WI38 (cell line): ENCODE measurements around the gene MGAT4D.

Experiments used
- H3K4me3 ChIP-seq: 2 replicates; pipeline ENCODE4 v1.5.1; 2011; ENCODE audit warnings: low read depth, mild to moderate bottlenecking, control low read depth, low read length
- TF ChIP-seq, protein P1 (sequence below): IDR thresholded peaks from 2 replicates; pipeline ENCODE4 v1.5.1; 2012; ENCODE audit warnings: low read depth, mild to moderate bottlenecking, control low read depth, low read length

The MGAT4D gene

DNA sequence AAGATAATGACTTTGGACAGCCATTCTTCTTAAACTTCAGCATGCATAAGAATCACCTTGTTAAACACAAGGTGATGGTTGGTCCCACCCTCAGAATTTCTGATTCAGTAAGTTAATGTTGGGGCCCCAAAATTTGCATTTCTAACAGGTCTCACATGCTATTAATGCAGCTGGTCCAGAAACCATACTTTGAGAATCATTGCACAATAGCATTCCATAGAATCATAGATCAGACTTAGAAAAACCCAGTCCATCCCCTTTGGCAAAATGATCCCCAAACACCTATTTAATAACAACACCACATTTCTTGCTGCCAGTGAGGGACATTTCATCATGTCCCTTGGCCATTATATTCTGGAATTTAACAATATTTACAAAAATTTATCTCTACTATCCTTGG lies 6.2 kb upstream of the MGAT4D start:
- TF ChIP-seq, protein P1, sequence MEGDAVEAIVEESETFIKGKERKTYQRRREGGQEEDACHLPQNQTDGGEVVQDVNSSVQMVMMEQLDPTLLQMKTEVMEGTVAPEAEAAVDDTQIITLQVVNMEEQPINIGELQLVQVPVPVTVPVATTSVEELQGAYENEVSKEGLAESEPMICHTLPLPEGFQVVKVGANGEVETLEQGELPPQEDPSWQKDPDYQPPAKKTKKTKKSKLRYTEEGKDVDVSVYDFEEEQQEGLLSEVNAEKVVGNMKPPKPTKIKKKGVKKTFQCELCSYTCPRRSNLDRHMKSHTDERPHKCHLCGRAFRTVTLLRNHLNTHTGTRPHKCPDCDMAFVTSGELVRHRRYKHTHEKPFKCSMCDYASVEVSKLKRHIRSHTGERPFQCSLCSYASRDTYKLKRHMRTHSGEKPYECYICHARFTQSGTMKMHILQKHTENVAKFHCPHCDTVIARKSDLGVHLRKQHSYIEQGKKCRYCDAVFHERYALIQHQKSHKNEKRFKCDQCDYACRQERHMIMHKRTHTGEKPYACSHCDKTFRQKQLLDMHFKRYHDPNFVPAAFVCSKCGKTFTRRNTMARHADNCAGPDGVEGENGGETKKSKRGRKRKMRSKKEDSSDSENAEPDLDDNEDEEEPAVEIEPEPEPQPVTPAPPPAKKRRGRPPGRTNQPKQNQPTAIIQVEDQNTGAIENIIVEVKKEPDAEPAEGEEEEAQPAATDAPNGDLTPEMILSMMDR: no peak
- H3K4me3 ChIP-seq: no peak overlapping the region

DNA sequence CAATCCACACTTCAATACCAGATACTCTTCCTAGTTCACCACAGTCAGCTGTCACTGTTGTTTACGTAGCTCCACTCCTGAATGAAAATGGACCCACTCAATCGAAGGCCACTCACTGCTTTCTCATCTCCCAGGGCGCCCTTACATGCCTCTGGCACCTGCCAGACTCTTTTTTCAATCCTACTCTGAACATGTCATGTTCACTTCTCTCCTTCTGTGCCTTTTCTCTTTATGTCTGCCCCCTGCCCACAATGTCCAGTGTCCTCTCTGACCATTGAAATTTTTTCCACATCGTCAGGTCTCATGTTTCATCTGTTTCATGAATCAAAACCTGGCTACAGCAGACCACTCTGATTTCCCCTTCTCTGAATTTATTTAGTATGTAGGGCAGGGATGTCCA lies 1.3 kb upstream of the MGAT4D start:
- TF ChIP-seq, protein P1: no peak
- no peak overlapping the region for H3K4me3 ChIP-seq

DNA sequence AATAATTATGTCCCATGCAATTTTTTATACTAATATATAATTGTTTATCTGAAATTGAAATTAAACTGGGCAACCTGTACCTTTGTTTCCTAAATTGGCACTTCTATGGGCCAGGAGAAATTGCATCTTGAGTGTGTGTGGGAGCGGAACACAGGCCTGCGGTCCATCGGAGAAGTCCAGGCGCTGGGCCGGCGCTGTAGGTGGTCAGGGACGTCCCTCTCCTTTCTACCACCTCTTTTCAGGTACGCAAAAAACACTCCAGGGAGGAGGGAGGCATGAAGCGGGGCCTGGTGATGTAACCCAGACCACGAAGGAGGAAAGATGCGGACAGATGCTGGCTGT lies 717 bp downstream of the MGAT4D start:
- no peak overlapping the region for H3K4me3 ChIP-seq
- TF ChIP-seq, protein P1: no peak

DNA sequence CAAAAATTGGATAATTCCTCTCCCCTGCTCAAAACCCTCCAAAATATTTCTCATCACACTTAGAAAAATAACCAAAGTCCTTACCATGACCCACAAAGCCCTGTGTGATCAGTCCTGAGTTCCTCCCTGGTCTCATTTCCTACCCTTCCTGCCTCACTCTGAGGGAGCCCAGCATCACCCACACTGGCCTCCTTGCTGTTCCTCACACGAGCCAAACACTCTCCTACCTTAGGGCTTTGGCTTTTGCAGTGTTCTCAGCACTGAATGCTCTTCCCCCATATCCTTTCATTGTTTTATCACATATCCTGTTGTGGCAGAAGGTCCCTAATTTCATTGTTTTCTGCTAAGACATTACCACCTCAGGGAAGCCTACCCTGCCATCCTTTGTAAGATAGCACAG lies 12.2 kb downstream of the MGAT4D start:
- TF ChIP-seq, protein P1: no peak
- H3K4me3 ChIP-seq: no peak overlapping the region

DNA sequence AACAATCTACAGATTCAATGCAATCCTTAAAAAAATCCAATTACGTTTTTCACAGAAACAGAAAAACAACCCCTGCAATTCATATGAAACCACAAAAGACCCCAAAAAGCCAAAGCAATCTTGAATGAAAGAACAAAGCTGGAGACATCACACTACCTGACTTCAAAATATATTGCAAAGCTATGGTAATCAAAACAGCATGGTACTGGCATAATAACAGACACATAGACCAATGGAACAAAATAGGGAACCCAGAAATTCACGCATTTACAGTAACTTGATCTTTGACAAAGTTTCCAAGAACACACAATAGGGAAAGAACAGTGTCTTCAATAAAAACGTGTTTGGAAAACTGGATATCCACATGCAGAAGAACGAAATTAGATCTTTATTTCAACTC lies 14.6 kb downstream of the MGAT4D start:
- TF ChIP-seq, protein P1: no peak
- H3K4me3 ChIP-seq: no peak overlapping the region

DNA sequence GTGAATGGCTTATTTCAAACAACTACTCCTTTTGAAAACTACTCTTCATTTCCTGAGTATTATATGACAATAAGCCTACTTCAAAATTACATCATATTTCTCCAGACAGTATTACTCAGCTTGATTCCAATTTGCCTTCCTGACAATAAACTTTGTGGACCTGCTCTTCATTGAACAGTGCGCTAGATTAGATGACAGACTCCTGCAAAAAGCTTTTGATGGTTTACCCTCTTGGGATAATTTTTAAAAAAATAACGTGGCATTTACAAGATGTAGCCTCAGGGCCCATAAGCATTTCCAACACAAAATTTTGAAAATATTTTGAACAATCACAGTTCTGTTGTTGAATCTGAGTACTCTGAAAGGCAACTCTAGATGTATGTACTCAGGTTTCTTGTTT lies 25.9 kb downstream of the MGAT4D start:
- TF ChIP-seq, protein P1: no peak
- no peak overlapping the region for H3K4me3 ChIP-seq

DNA sequence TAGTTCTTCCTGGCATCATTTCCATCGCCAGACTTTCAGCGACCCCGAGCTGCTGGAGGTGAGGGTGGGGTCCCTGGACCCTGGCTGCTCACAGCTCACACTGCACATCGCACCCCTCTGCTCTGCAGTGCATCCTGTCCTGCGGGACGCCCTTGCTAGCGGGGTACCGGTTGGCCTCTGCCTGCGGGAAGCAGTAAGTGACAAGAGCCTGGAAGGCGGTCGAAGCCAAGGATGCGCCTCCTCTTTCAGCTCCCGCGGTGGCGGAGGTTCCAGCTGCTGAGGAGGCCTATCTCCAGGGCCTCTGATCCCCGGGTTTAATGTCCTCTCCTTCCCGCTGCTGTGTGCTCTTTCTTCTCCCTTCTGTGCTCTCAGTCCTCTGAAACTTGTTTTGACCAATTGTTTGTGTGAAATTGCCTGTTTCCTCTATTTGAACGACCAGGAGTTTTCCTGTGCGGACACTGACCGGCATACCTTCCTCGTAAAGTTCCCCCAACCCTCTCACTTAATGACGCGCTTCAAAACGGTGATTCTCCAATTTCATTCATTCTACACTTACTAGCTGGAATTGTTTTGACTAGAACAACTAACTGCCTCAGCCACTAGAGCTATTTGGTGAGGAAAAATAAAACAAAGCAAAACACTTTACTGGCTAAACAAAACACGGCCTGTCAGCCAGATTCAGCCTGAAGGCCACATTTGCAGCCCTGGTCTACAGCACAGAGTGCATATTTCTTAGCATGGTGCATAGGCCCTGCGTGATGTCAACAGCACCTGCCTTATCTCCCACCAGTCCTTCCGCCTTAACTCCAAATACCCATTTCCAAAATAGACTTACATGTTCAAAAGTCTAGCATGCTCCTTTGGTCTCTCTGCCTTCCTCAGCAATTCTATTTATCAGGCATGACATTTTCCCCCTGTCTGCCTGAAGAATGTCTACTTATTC lies 28.0 kb downstream of the MGAT4D start:
- H3K4me3 ChIP-seq: no peak overlapping the region
- TF ChIP-seq, protein P1: no peak
